ENCODE data around the gene C20orf96.

C20orf96 gene

GRCh38 chr20:311609-312008, 21.1 kb upstream of the C20orf96 start:
- CTCF ChIA-PET, result interaction anchor here (1.2 to 2.0 kb wide), 3 partner anchors 12 to 19 kb away, joined by 4 to 8 read pairs (median 6); no protein-coding TSS in a partner anchor
- no peaks in the 10 kb centered on the region for H3K27me3 ChIP-seq (replicated peaks in 2 of 5; ENCODE audit: control insufficient read depth in 4 of 5, insufficient read depth in 5 of 5, low read length in 4 of 5)
- H3K4me3 ChIP-seq (ENCODE audit: control insufficient read depth in 1 of 7, extremely low read depth in 1 of 7, insufficient read depth in 4 of 7, low read depth in 2 of 7, low read length in 6 of 7), result no peak overlapping the region
- H3K36me3 ChIP-seq (ENCODE audit: control insufficient read depth in 4 of 4, insufficient read depth in 4 of 4, low read length in 3 of 4), result no peaks in the 10 kb centered on the region
- no peak overlapping the region for H3K27ac ChIP-seq (ENCODE audit: insufficient read depth in 1 of 2, low read depth in 1 of 2, low read length in 2 of 2, poor library complexity in 1 of 2, severe bottlenecking in 2 of 2)
- no peaks in the 10 kb centered on the region for H3K9me3 ChIP-seq (ENCODE audit: control extremely low read depth in 1 of 5, control insufficient read depth in 4 of 5, insufficient read depth in 2 of 5, low read depth in 1 of 5, low read length in 4 of 5)
- WGBS (ENCODE audit: insufficient coverage), result 88% methylated on average over 6 of the region's 7 CpGs
- DNase-seq, result no peak
- POLR2A ChIA-PET, result interaction anchor here (1.5 kb wide), 1 partner anchor 14 kb away, joined by 6 read pairs; the partner anchor contains the start of gene SOX12
- peaks cover 0 to 17% (median 15%) of the 10 kb centered on the region in 4 experiments for H3K4me1 ChIP-seq (ENCODE audit: control extremely low read depth in 1 of 4, control insufficient read depth in 4 of 4, insufficient read depth in 4 of 4, low read length in 3 of 4)

DNA sequence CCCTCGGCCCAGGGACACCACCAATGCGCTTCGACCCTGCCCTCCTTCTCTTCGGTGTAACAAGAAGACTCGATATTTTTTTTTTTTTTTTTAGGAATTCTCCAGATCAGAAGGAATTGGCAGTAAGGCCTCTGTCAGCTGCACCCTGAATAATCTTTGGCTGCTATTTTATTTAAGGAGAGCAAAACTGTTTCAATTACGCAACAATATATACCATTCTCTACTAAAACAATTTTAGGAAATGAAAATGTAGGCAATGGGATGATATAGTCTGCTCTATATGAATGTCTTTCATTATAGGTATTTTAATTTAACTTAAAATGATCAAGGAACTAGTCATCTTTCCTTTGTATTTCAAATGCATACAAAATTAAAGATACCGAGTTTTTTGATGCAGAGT, 20.1 kb upstream of the C20orf96 start:
- H3K4me1 ChIP-seq (ENCODE audit: control extremely low read depth in 1 of 4, control insufficient read depth in 4 of 4, insufficient read depth in 4 of 4, low read length in 3 of 4), result peaks cover 0 to 17% (median 15%) of the 10 kb centered on the region in 4 experiments
- WGBS (ENCODE audit: insufficient coverage), result 0% methylated on average over 2 of the region's 7 CpGs
- peak overlapping the region in 1 of 2 experiments; percentile 90 for H3K27ac ChIP-seq (ENCODE audit: insufficient read depth in 1 of 2, low read depth in 1 of 2, low read length in 2 of 2, poor library complexity in 1 of 2, severe bottlenecking in 2 of 2)
- no peaks in the 10 kb centered on the region for H3K9me3 ChIP-seq (ENCODE audit: control extremely low read depth in 1 of 5, control insufficient read depth in 4 of 5, insufficient read depth in 2 of 5, low read depth in 1 of 5, low read length in 4 of 5)
- peak overlapping the region in 6 of 7 experiments; percentile 30 to 71 (median 50) for H3K4me3 ChIP-seq (ENCODE audit: control insufficient read depth in 1 of 7, extremely low read depth in 1 of 7, insufficient read depth in 4 of 7, low read depth in 2 of 7, low read length in 6 of 7)
- DNase-seq, result no peak
- CTCF ChIA-PET, result interaction anchor here (0.6 to 3.8 kb wide), 5 partner anchors 11 to 43 kb away, joined by 3 to 28 read pairs (median 9); partner anchors contain the start of gene SOX12
- no peaks in the 10 kb centered on the region for H3K27me3 ChIP-seq (replicated peaks in 2 of 5; ENCODE audit: control insufficient read depth in 4 of 5, insufficient read depth in 5 of 5, low read length in 4 of 5)
- no peaks in the 10 kb centered on the region for H3K36me3 ChIP-seq (ENCODE audit: control insufficient read depth in 4 of 4, insufficient read depth in 4 of 4, low read length in 3 of 4)
- POLR2A ChIA-PET, result interaction anchor here (1.0 to 1.8 kb wide), 2 partner anchors 11 to 14 kb away, joined by 3 to 12 read pairs; no protein-coding TSS in a partner anchor

GRCh38 chr20:309841-310644, 19.5 kb upstream of the C20orf96 start:
- no peaks in the 10 kb centered on the region for H3K36me3 ChIP-seq (ENCODE audit: control insufficient read depth in 4 of 4, insufficient read depth in 4 of 4, low read length in 3 of 4)
- H3K9me3 ChIP-seq (ENCODE audit: control extremely low read depth in 1 of 5, control insufficient read depth in 4 of 5, insufficient read depth in 2 of 5, low read depth in 1 of 5, low read length in 4 of 5), result no peaks in the 10 kb centered on the region
- peak overlapping the region; percentile 31 to 71 (median 66) for H3K4me3 ChIP-seq (ENCODE audit: control insufficient read depth in 1 of 7, extremely low read depth in 1 of 7, insufficient read depth in 4 of 7, low read depth in 2 of 7, low read length in 6 of 7)
- peak; percentile 94 to 97 (median 97) for DNase-seq
- POLR2A ChIA-PET, result interaction anchor here (1.0 to 1.8 kb wide), 2 partner anchors 10 to 14 kb away, joined by 3 to 12 read pairs; no protein-coding TSS in a partner anchor
- 10% methylated on average over 18 of the region's 31 CpGs for whole genome bisulfite sequencing (ENCODE audit: insufficient coverage)
- H3K4me1 ChIP-seq (ENCODE audit: control extremely low read depth in 1 of 4, control insufficient read depth in 4 of 4, insufficient read depth in 4 of 4, low read length in 3 of 4), result peaks cover 0 to 17% (median 15%) of the 10 kb centered on the region in 4 experiments
- CTCF ChIA-PET, result interaction anchor here (0.6 to 3.8 kb wide), 6 partner anchors 10 to 43 kb away, joined by 3 to 28 read pairs (median 7); partner anchors contain the start of gene SOX12
- peak overlapping the region; percentile 64 to 90 for H3K27ac ChIP-seq (ENCODE audit: insufficient read depth in 1 of 2, low read depth in 1 of 2, low read length in 2 of 2, poor library complexity in 1 of 2, severe bottlenecking in 2 of 2)
- no peaks in the 10 kb centered on the region for H3K27me3 ChIP-seq (replicated peaks in 2 of 5; ENCODE audit: control insufficient read depth in 4 of 5, insufficient read depth in 5 of 5, low read length in 4 of 5)

- no peaks in the 10 kb centered on the region for H3K9me3 ChIP-seq (ENCODE audit: control extremely low read depth in 1 of 5, control insufficient read depth in 4 of 5, insufficient read depth in 2 of 5, low read depth in 1 of 5, low read length in 4 of 5)
- H3K4me1 ChIP-seq (ENCODE audit: control extremely low read depth in 1 of 4, control insufficient read depth in 4 of 4, insufficient read depth in 4 of 4, low read length in 3 of 4), result peaks cover 0 to 17% (median 15%) of the 10 kb centered on the region in 4 experiments
- no peaks in the 10 kb centered on the region for H3K27me3 ChIP-seq (replicated peaks in 2 of 5; ENCODE audit: control insufficient read depth in 4 of 5, insufficient read depth in 5 of 5, low read length in 4 of 5)
- POLR2A ChIA-PET, result interaction anchor here (1.8 kb wide), 1 partner anchor 10 kb away, joined by 12 read pairs; no protein-coding TSS in a partner anchor
- CTCF ChIA-PET, result interaction anchor here (1.3 to 3.8 kb wide), 5 partner anchors 9 to 21 kb away, joined by 4 to 28 read pairs (median 9); partner anchors contain the start of gene SOX12
- WGBS (ENCODE audit: insufficient coverage), result 6% methylated on average over 2 of the region's 6 CpGs
- peak in 2 of 3 donors; percentile 20 to 24 for DNase-seq
- peak overlapping the region; percentile 64 to 90 for H3K27ac ChIP-seq (ENCODE audit: insufficient read depth in 1 of 2, low read depth in 1 of 2, low read length in 2 of 2, poor library complexity in 1 of 2, severe bottlenecking in 2 of 2)
- no peaks in the 10 kb centered on the region for H3K36me3 ChIP-seq (ENCODE audit: control insufficient read depth in 4 of 4, insufficient read depth in 4 of 4, low read length in 3 of 4)
- peak overlapping the region in 5 of 7 experiments; percentile 31 to 71 (median 66) for H3K4me3 ChIP-seq (ENCODE audit: control insufficient read depth in 1 of 7, extremely low read depth in 1 of 7, insufficient read depth in 4 of 7, low read depth in 2 of 7, low read length in 6 of 7)
Measured at GRCh38 chr20:309306-309840, 18.8 kb upstream of the C20orf96 start.

GRCh38 chr20:308427-309038, 18.0 kb upstream of the C20orf96 start:
- POLR2A ChIA-PET, result interaction anchor here (0.5 kb wide), 1 partner anchor 12 kb away, joined by 3 read pairs; no protein-coding TSS in a partner anchor
- CTCF ChIA-PET, result interaction anchor here (0.9 to 3.8 kb wide), 6 partner anchors 9 to 42 kb away, joined by 3 to 28 read pairs (median 4); partner anchors contain the start of gene SOX12
- Histone ChIP-seq H3K4me1 (ENCODE audit: control extremely low read depth in 1 of 4, control insufficient read depth in 4 of 4, insufficient read depth in 4 of 4, low read length in 3 of 4) (peaks cover 0 to 17% (median 15%) of the 10 kb centered on the region in 4 experiments), H3K4me3 (ENCODE audit: control insufficient read depth in 1 of 7, extremely low read depth in 1 of 7, insufficient read depth in 4 of 7, low read depth in 2 of 7, low read length in 6 of 7) (no peak overlapping the region), H3K27ac (ENCODE audit: insufficient read depth in 1 of 2, low read depth in 1 of 2, low read length in 2 of 2, poor library complexity in 1 of 2, severe bottlenecking in 2 of 2) (no peak overlapping the region), H3K27me3 (replicated peaks in 2 of 5; ENCODE audit: control insufficient read depth in 4 of 5, insufficient read depth in 5 of 5, low read length in 4 of 5) (no peaks in the 10 kb centered on the region), H3K9me3 (ENCODE audit: control extremely low read depth in 1 of 5, control insufficient read depth in 4 of 5, insufficient read depth in 2 of 5, low read depth in 1 of 5, low read length in 4 of 5) (no peaks in the 10 kb centered on the region), H3K36me3 (ENCODE audit: control insufficient read depth in 4 of 4, insufficient read depth in 4 of 4, low read length in 3 of 4) (no peaks in the 10 kb centered on the region)
- DNase-seq, result no peak
- 100% methylated on average over 6 of the region's 7 CpGs for WGBS (ENCODE audit: insufficient coverage)

GRCh38 chr20:305745-306144, 15.2 kb upstream of the C20orf96 start:
- Histone ChIP-seq H3K36me3 (ENCODE audit: control insufficient read depth in 4 of 4, insufficient read depth in 4 of 4, low read length in 3 of 4) (peaks cover 0 to 2% (median 0%) of the 10 kb centered on the region in 4 experiments), H3K27ac (ENCODE audit: insufficient read depth in 1 of 2, low read depth in 1 of 2, low read length in 2 of 2, poor library complexity in 1 of 2, severe bottlenecking in 2 of 2) (no peak overlapping the region), H3K27me3 (replicated peaks in 2 of 5; ENCODE audit: control insufficient read depth in 4 of 5, insufficient read depth in 5 of 5, low read length in 4 of 5) (no peaks in the 10 kb centered on the region), H3K4me1 (ENCODE audit: control extremely low read depth in 1 of 4, control insufficient read depth in 4 of 4, insufficient read depth in 4 of 4, low read length in 3 of 4) (peaks cover 0 to 22% (median 22%) of the 10 kb centered on the region in 4 experiments), H3K9me3 (ENCODE audit: control extremely low read depth in 1 of 5, control insufficient read depth in 4 of 5, insufficient read depth in 2 of 5, low read depth in 1 of 5, low read length in 4 of 5) (no peaks in the 10 kb centered on the region), H3K4me3 (ENCODE audit: control insufficient read depth in 1 of 7, extremely low read depth in 1 of 7, insufficient read depth in 4 of 7, low read depth in 2 of 7, low read length in 6 of 7) (no peak overlapping the region)
- no peak for DNase-seq
- CTCF ChIA-PET, result no interaction called here
- 82% methylated on average over 10 of the region's 11 CpGs for WGBS (ENCODE audit: insufficient coverage)
- POLR2A ChIA-PET, result no interaction called here

Data from common myeloid progenitor, CD34-positive (primary cell).